Endothelial cell of umbilical vein (primary cell): ENCODE data around the gene CEMIP. TPM values are rescaled to one million over a fixed set of nuclear protein-coding genes. Genes with fewer than 3 reads are reported as not detected.

Experiments
- BruUV-seq: library from RNA; stranded (reverse); fragments of 400-500 nt; replicated peaks from 2 replicates; lab custom pipeline; 2021; lab: Mats Ljungman, UMichigan
- CTCF ChIA-PET: fragments of 300-600, 350-600 bp; sonication (Branson Sonifier 250); formaldehyde crosslinking; loops from one replicate; lab custom pipeline; 2021; ENCODE audit warnings: antibody characterized with exemption, inconsistent platforms; lab: Charles Lee
- POLR2A ChIA-PET: fragments of 300-600, 350-600 bp; sonication (Branson Sonifier 250); formaldehyde crosslinking; loops from one replicate; lab custom pipeline; 2021; ENCODE audit warnings: antibody characterized with exemption, inconsistent platforms; lab: Charles Lee
- DNase-seq: peaks from one replicate; pipeline ENCODE4 v3.0.0-alpha.2; 2011; ENCODE audit warnings: low read depth, low spot score
- FAIRE-seq: peaks from 2 replicates; lab custom pipeline; 2011; peaks lifted over from hg19 to GRCh38; lab: Jason Lieb, UNC
- H2AFZ ChIP-seq: 2 replicates; pipeline ENCODE4 v1.6.0; 2012; ENCODE audit warnings: low read depth, low read length, control low read depth, inconsistent platforms
- H3K27ac ChIP-seq: 2 replicates; pipeline ENCODE4 v1.5.1; 2011; ENCODE audit warnings: low read depth, mild to moderate bottlenecking, control low read depth, low read length, moderate library complexity; ENCODE audit not compliant: insufficient read depth
- H3K27me3 ChIP-seq, 2 experiments: 2 replicates each; pipeline versions ENCODE4 v1.6.0 to v1.6.1; 2011; ENCODE audit warnings: low read length in 2 of 2, mixed read lengths in 1 of 2; ENCODE audit not compliant: control insufficient read depth in 2 of 2, insufficient read depth in 2 of 2
- H3K36me3 ChIP-seq, 2 experiments: 2 replicates in 1 of 2; 3 replicates in 1 of 2; pipeline ENCODE4 v1.5.1; 2011; ENCODE audit warnings: low read length in 2 of 2, mild to moderate bottlenecking in 1 of 2, moderate library complexity in 1 of 2; ENCODE audit not compliant: control insufficient read depth in 2 of 2, insufficient read depth in 2 of 2; ENCODE audit errors: extremely low read depth in 1 of 2
- H3K4me1 ChIP-seq: 3 replicates; pipeline ENCODE4 v1.5.1; 2011; ENCODE audit warnings: mild to moderate bottlenecking, low read length; ENCODE audit not compliant: control insufficient read depth, insufficient read depth; ENCODE audit errors: extremely low read depth
- H3K4me2 ChIP-seq: 2 replicates; pipeline ENCODE4 v1.6.1; 2011; ENCODE audit warnings: low read length, control low read depth, mixed read lengths; ENCODE audit not compliant: insufficient read depth
- H3K4me3 ChIP-seq, 3 experiments: fragments of 200-600 bp in 1 of 3; sonication (generic), shearing (Covaris generic) in 1 of 3; replicated peaks in 1 of 3; 2 replicates each; pipeline ENCODE4 v1.5.1; 2011 to 2016; ENCODE audit warnings: control low read depth in 3 of 3, low read length in 3 of 3, mild to moderate bottlenecking in 2 of 3, inconsistent platforms in 1 of 3, low read depth in 1 of 3, moderate library complexity in 1 of 3; ENCODE audit not compliant: insufficient read depth in 1 of 3
- H3K79me2 ChIP-seq: 2 replicates; pipeline ENCODE4 v1.6.0; 2012; ENCODE audit warnings: low read length, inconsistent platforms; ENCODE audit not compliant: control insufficient read depth, insufficient read depth
- H3K9ac ChIP-seq: replicated peaks from 2 replicates; pipeline ENCODE3; 2011; ENCODE audit warnings: low read length, control low read depth; ENCODE audit not compliant: insufficient read depth; ENCODE audit errors: extremely low read depth
- H3K9me1 ChIP-seq: replicated peaks from 3 replicates; pipeline ENCODE4 v1.6.0; 2011; ENCODE audit warnings: mild to moderate bottlenecking, low read length; ENCODE audit not compliant: control insufficient read depth, insufficient read depth; ENCODE audit errors: extremely low read depth
- H3K9me3 ChIP-seq: replicated peaks from 2 replicates; pipeline ENCODE4 v1.5.1; 2012; ENCODE audit warnings: low read length, inconsistent platforms; ENCODE audit not compliant: control insufficient read depth, insufficient read depth
- H4K20me1 ChIP-seq: replicated peaks from 2 replicates; pipeline ENCODE3; 2011; ENCODE audit warnings: mild to moderate bottlenecking, low read length; ENCODE audit not compliant: control insufficient read depth, insufficient read depth; ENCODE audit errors: extremely low read depth
- CTCF ChIP-seq, 2 donors: IDR thresholded peaks; 1 replicate in 1 of 2; 2 replicates in 1 of 2; pipeline ENCODE4 v1.5.1; 2011; ENCODE audit warnings: low read length in 2 of 2, mild to moderate bottlenecking in 2 of 2, moderate library complexity in 2 of 2, control low read depth in 1 of 2, inconsistent platforms in 1 of 2, low read depth in 1 of 2; ENCODE audit not compliant: insufficient read depth in 1 of 2; ENCODE audit errors: extremely low read depth in 1 of 2
- EZH2 ChIP-seq: IDR thresholded peaks from 2 replicates; pipeline ENCODE4 v1.6.1; 2012; ENCODE audit warnings: borderline replicate concordance, low read depth, mild to moderate bottlenecking, moderate library complexity, low read length, inconsistent platforms; ENCODE audit not compliant: severe bottlenecking
- FOS ChIP-seq: IDR thresholded peaks from 2 replicates; pipeline ENCODE4 v1.6.1; 2011; ENCODE audit warnings: mild to moderate bottlenecking, low read length, moderate library complexity, borderline replicate concordance; ENCODE audit not compliant: insufficient read depth
- GATA2 ChIP-seq: IDR thresholded peaks from 2 replicates; pipeline ENCODE4 v1.7.0; 2011; ENCODE audit warnings: low read depth, mild to moderate bottlenecking, moderate library complexity, mixed read lengths, low read length; ENCODE audit not compliant: insufficient read length, insufficient read depth
- JUN ChIP-seq: IDR thresholded peaks from 2 replicates; pipeline ENCODE4 v1.6.1; 2011; ENCODE audit warnings: borderline replicate concordance, low read depth; ENCODE audit not compliant: insufficient read length, insufficient read depth
- MAX ChIP-seq: IDR thresholded peaks from 2 replicates; pipeline ENCODE4 v1.6.1; 2011; ENCODE audit not compliant: insufficient read depth, insufficient read length
- MYC ChIP-seq: IDR thresholded peaks from one replicate; pipeline ENCODE4 v1.6.1; 2011; ENCODE audit warnings: mild to moderate bottlenecking, low read depth, low read length
- POLR2A ChIP-seq: IDR thresholded peaks from 2 replicates; pipeline ENCODE4 v1.6.1; 2012; ENCODE audit warnings: low read depth, mild to moderate bottlenecking, control low read depth, low read length
- POLR2AphosphoS5 ChIP-seq: IDR thresholded peaks from 2 replicates; pipeline ENCODE4 v1.6.1; 2012; ENCODE audit warnings: low read depth, mild to moderate bottlenecking, control low read depth, low read length, moderate library complexity; ENCODE audit not compliant: insufficient read depth
- dilution Hi-C: fragments of 300-500 bp; cut with MboI; formaldehyde crosslinking; loops from one replicate; pipeline ENCODE4 v1.15.0; 2019; ENCODE audit warnings: low sequenced_read_pairs; ENCODE audit not compliant: extremely low pct_ligation_motif_present
- intact Hi-C: fragments of 100-400 bp; cut with micrococcal nuclease; formaldehyde crosslinking; loops from one replicate; pipeline ENCODE4 v1.10.0; 2022
- polyA plus RNA-seq, 4 experiments: library from polyadenylated mRNA; depleted of rRNA in 3 of 4; stranded (reverse) in 3 of 4; unstranded in 1 of 4; fragments of >200 nt; gene quantifications; 2 replicates each; pipeline versions ENCODE4 v1.2.1 to v1.2.3, GENCODE V29; 2011 to 2012; ENCODE audit warnings: missing spikeins in 1 of 4
- total RNA-seq: library from RNA; stranded (reverse); gene quantifications from 2 replicates; pipeline ENCODE4 v1.2.3, GENCODE V29; 2021

The CEMIP gene
- total and polyA plus RNA-seq, 2 donors (not counting 3 experiments of a cell fraction or from before 2014, with no cell fraction given) = 0.01 TPM; not detected in 1

DNA sequence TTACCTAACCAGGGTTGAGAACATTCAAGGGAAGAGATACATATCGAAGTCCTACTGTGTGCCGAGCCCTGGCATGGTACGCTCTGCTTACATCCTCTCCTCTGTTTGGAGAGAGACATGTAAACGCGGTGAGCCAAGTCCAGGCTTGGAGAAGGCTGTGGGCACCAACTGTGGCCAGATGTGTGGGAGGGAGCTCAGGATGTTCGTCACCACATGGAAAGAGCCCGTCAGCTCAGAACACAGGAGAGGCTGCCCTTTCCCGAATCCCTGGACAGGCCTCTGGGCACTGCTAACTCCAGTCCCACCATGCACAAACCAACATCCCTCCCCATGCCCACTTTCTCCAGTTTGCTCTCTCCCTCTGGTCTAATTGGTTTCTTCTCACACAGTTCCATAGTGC lies 167.4 kb downstream of the CEMIP start:
- FAIRE-seq = no peak
- Histone ChIP-seq H2AFZ (no peak overlapping the region), H3K4me3 (no peak overlapping the region), H3K4me2 (no peak overlapping the region), H3K27ac (no peak overlapping the region), H3K4me1 (no peaks in the 10 kb centered on the region), H3K9me1 (no peaks in the 10 kb centered on the region), H3K36me3 (peaks cover 2 to 11% of the 10 kb centered on the region in 2 experiments), H4K20me1 (no peaks in the 10 kb centered on the region), H3K27me3 (no peaks in the 10 kb centered on the region), H3K79me2 (no peaks in the 10 kb centered on the region), H3K9me3 (no peaks in the 10 kb centered on the region), H3K9ac (no peak overlapping the region)
- DNase-seq = no peak
- intact Hi-C loops (no loop called here), dilution Hi-C loops (no loop called here)
- TF ChIP-seq MYC = no peak
- no TSS peak for BruUV-seq
- ChIA-PET POLR2A (no interaction called here), CTCF (interaction anchor here (1.6 to 2.2 kb wide), 3 partner anchors 11 to 319 kb away, joined by 3 to 5 read pairs (median 5); no protein-coding TSS in a partner anchor)

GRCh38 chr15:80948651-80949292 lies 169.6 kb downstream of the CEMIP start:
- FAIRE-seq (no peak), DNase-seq (no peak)
- Histone ChIP-seq H3K4me3 (no peak overlapping the region), H3K4me2 (no peak overlapping the region), H4K20me1 (no peaks in the 10 kb centered on the region), H3K27me3 (no peaks in the 10 kb centered on the region), H3K36me3 (peaks cover 0 to 13% of the 10 kb centered on the region in 2 experiments), H2AFZ (no peak overlapping the region), H3K9me1 (no peaks in the 10 kb centered on the region), H3K79me2 (no peaks in the 10 kb centered on the region), H3K9ac (no peak overlapping the region), H3K4me1 (no peaks in the 10 kb centered on the region), H3K27ac (no peak overlapping the region), H3K9me3 (no peaks in the 10 kb centered on the region)
- dilution Hi-C loops = no loop called here
- ChIA-PET CTCF (no interaction called here), POLR2A (no interaction called here)
- no TSS peak for BruUV-seq
- TF ChIP-seq EZH2 (no peak), JUN (no peak), FOS (no peak), CTCF (IDR thresholded peaks at IDR 0.05; ENCODE audit: extremely low read depth in 1 of 2, insufficient read depth in 1 of 2, low read depth in 1 of 2, low read length in 2 of 2) (no peak), POLR2AphosphoS5 (no peak), GATA2 (no peak), MYC (no peak), POLR2A (no peak), MAX (no peak)
- intact Hi-C loops = no loop called here
